HepG2 (cell line): ENCODE measurements around the gene CRAMP1. TPM values are rescaled to one million over a fixed set of nuclear protein-coding genes. Genes with fewer than 3 reads are reported as not detected.
A peak's percentile ranks its signal among the peaks of the same experiment; 100 is the strongest.

Experiments used
- ELF4 ChIP-seq: sonication (generic); formaldehyde crosslinking; IDR thresholded peaks from 2 replicates; pipeline ENCODE4 v1.5.0; 2020; ENCODE audit warnings: missing genetic modification reagents, mild to moderate bottlenecking, moderate library complexity, borderline replicate concordance
- MEF2D ChIP-seq: sonication (generic); formaldehyde crosslinking; IDR thresholded peaks from 2 replicates; pipeline ENCODE4 v1.5.1; 2020; ENCODE audit warnings: mild to moderate bottlenecking, missing genetic modification reagents
- MEIS1 ChIP-seq: sonication (generic); formaldehyde crosslinking; IDR thresholded peaks from 2 replicates; pipeline ENCODE4 v1.9.0; 2021; ENCODE audit warnings: mild to moderate bottlenecking, missing genetic modification reagents, moderate library complexity, borderline replicate concordance
- NR2C2 ChIP-seq: sonication (generic); formaldehyde crosslinking; IDR thresholded peaks from 2 replicates; pipeline ENCODE4 v1.4.0; 2020; ENCODE audit warnings: missing genetic modification reagents, mild to moderate bottlenecking, moderate library complexity, borderline replicate concordance
- RFXANK ChIP-seq: IDR thresholded peaks from 2 replicates; pipeline ENCODE4 v1.6.1; 2016
- ZFY ChIP-seq: sonication (generic); formaldehyde crosslinking; IDR thresholded peaks from 2 replicates; pipeline ENCODE4 v1.4.0; 2020; ENCODE audit warnings: missing genetic modification reagents
- ZNF230 ChIP-seq: sonication (generic); formaldehyde crosslinking; IDR thresholded peaks from 2 replicates; pipeline ENCODE4 v1.4.0; 2020; ENCODE audit warnings: mild to moderate bottlenecking, missing genetic modification reagents
- ZNF275 ChIP-seq: sonication (generic); formaldehyde crosslinking; IDR thresholded peaks from 2 replicates; pipeline ENCODE4 v1.8.0; 2022; ENCODE audit warnings: missing genetic modification reagents, mild to moderate bottlenecking, inconsistent platforms, borderline replicate concordance
- ZNF329 ChIP-seq: sonication (generic); formaldehyde crosslinking; IDR thresholded peaks from 2 replicates; pipeline ENCODE4 v1.9.0; 2021; ENCODE audit warnings: low read depth, mild to moderate bottlenecking, missing genetic modification reagents
- ZNF543 ChIP-seq: sonication (generic); formaldehyde crosslinking; IDR thresholded peaks from 2 replicates; pipeline ENCODE4 v1.4.0; 2020; ENCODE audit warnings: mild to moderate bottlenecking, missing genetic modification reagents
- ZNF780A ChIP-seq: sonication (generic); formaldehyde crosslinking; IDR thresholded peaks from 2 replicates; pipeline ENCODE4 v1.8.0; 2022; ENCODE audit warnings: mild to moderate bottlenecking, missing genetic modification reagents, moderate library complexity
- polyA plus RNA-seq, 8 experiments: library from polyadenylated mRNA; depleted of rRNA in 3 of 8; stranded (reverse) in 7 of 8; unstranded in 1 of 8; fragments of >200 nt; fragmentation: Illumina TruSeq in 4 of 8; extraction: Trizol in 4 of 8; gene quantifications; 2 replicates each; pipeline versions ENCODE4 v1.2.1 to v1.2.3, GENCODE V29; 2011 to 2016; ENCODE audit warnings: low read depth in 4 of 8, missing spikeins in 1 of 8, mixed read lengths in 1 of 8; ENCODE audit not compliant: insufficient read depth in 1 of 8
- total RNA-seq, 5 experiments: library from RNA; depleted of rRNA; stranded (reverse); fragments of >200 nt; fragmentation: Illumina TruSeq; extraction: Trizol; gene quantifications; 2 replicates each; pipeline ENCODE4 v1.2.3, GENCODE V29; 2016; ENCODE audit warnings: low read depth in 1 of 5
- TF ChIP-seq, protein P1 (sequence below): sonication (generic); formaldehyde crosslinking; IDR thresholded peaks from 2 replicates; pipeline ENCODE4 v1.5.0; 2020; ENCODE audit warnings: mild to moderate bottlenecking, missing genetic modification reagents
- TF ChIP-seq, protein P2 (sequence below): IDR thresholded peaks from 2 replicates; pipeline ENCODE4 v1.6.1; 2016
- TF ChIP-seq, protein P3 (sequence below): sonication (generic); formaldehyde crosslinking; conservative IDR thresholded peaks from 2 replicates; pipeline ENCODE4 v1.8.1; 2023; ENCODE audit warnings: missing genetic modification reagents
- TF ChIP-seq, protein P4 (sequence below): sonication (generic); formaldehyde crosslinking; IDR thresholded peaks from 2 replicates; pipeline ENCODE4 v1.9.0; 2022; ENCODE audit warnings: low read depth, missing genetic modification reagents
- TF ChIP-seq, protein P5 (sequence below): sonication (generic); formaldehyde crosslinking; IDR thresholded peaks from 2 replicates; pipeline ENCODE4 v1.5.0; 2020; ENCODE audit warnings: missing genetic modification reagents
- TF ChIP-seq, protein P6 (sequence below): sonication (generic); formaldehyde crosslinking; IDR thresholded peaks from 2 replicates; pipeline ENCODE4 v1.4.0; 2020; ENCODE audit warnings: missing genetic modification reagents

Gene CRAMP1
- total and polyA plus RNA-seq, 2 of the 13 experiments (the other 11 are each of a cell fraction or from before 2014, with no cell fraction given): 6.8 to 9.7 TPM

GRCh38 chr16:1706386-1707192, 94.4 kb downstream of the CRAMP1 start (continued):
- TF ChIP-seq, protein P1, sequence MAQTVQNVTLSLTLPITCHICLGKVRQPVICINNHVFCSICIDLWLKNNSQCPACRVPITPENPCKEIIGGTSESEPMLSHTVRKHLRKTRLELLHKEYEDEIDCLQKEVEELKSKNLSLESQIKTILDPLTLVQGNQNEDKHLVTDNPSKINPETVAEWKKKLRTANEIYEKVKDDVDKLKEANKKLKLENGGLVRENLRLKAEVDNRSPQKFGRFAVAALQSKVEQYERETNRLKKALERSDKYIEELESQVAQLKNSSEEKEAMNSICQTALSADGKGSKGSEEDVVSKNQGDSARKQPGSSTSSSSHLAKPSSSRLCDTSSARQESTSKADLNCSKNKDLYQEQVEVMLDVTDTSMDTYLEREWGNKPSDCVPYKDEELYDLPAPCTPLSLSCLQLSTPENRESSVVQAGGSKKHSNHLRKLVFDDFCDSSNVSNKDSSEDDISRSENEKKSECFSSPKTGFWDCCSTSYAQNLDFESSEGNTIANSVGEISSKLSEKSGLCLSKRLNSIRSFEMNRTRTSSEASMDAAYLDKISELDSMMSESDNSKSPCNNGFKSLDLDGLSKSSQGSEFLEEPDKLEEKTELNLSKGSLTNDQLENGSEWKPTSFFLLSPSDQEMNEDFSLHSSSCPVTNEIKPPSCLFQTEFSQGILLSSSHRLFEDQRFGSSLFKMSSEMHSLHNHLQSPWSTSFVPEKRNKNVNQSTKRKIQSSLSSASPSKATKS (CRISPR knock-in tag): no peak
- TF ChIP-seq NR2C2 (no peak), ZNF275 (no peak), ZNF543 (CRISPR knock-in tag) (0 out of 2 replicates have a peak, but pooled peaks have one; percentile 2), MEIS1 (CRISPR knock-in tag) (no peak), MEF2D (CRISPR knock-in tag) (no peak), ZNF780A (CRISPR knock-in tag) (0 out of 2 replicates have a peak, but pooled peaks have one; percentile 9), ZNF230 (CRISPR knock-in tag) (no peak), ZNF329 (CRISPR knock-in tag) (no peak), ELF4 (CRISPR knock-in tag) (no peak), RFXANK (no peak), ZFY (peak; percentile 39)
- TF ChIP-seq, protein P2, sequence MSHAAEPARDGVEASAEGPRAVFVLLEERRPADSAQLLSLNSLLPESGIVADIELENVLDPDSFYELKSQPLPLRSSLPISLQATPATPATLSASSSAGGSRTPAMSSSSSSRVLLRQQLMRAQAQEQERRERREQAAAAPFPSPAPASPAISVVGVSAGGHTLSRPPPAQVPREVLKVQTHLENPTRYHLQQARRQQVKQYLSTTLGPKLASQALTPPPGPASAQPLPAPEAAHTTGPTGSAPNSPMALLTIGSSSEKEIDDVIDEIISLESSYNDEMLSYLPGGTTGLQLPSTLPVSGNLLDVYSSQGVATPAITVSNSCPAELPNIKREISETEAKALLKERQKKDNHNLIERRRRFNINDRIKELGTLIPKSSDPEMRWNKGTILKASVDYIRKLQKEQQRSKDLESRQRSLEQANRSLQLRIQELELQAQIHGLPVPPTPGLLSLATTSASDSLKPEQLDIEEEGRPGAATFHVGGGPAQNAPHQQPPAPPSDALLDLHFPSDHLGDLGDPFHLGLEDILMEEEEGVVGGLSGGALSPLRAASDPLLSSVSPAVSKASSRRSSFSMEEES: no peak
- TF ChIP-seq, protein P3, sequence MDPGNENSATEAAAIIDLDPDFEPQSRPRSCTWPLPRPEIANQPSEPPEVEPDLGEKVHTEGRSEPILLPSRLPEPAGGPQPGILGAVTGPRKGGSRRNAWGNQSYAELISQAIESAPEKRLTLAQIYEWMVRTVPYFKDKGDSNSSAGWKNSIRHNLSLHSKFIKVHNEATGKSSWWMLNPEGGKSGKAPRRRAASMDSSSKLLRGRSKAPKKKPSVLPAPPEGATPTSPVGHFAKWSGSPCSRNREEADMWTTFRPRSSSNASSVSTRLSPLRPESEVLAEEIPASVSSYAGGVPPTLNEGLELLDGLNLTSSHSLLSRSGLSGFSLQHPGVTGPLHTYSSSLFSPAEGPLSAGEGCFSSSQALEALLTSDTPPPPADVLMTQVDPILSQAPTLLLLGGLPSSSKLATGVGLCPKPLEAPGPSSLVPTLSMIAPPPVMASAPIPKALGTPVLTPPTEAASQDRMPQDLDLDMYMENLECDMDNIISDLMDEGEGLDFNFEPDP (CRISPR knock-in tag): no peak
- TF ChIP-seq, protein P4, sequence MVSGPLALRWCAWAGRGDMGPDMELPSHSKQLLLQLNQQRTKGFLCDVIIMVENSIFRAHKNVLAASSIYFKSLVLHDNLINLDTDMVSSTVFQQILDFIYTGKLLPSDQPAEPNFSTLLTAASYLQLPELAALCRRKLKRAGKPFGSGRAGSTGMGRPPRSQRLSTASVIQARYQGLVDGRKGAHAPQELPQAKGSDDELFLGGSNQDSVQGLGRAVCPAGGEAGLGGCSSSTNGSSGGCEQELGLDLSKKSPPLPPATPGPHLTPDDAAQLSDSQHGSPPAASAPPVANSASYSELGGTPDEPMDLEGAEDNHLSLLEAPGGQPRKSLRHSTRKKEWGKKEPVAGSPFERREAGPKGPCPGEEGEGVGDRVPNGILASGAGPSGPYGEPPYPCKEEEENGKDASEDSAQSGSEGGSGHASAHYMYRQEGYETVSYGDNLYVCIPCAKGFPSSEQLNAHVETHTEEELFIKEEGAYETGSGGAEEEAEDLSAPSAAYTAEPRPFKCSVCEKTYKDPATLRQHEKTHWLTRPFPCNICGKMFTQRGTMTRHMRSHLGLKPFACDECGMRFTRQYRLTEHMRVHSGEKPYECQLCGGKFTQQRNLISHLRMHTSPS (CRISPR knock-in tag): no peak
- TF ChIP-seq, protein P5, sequence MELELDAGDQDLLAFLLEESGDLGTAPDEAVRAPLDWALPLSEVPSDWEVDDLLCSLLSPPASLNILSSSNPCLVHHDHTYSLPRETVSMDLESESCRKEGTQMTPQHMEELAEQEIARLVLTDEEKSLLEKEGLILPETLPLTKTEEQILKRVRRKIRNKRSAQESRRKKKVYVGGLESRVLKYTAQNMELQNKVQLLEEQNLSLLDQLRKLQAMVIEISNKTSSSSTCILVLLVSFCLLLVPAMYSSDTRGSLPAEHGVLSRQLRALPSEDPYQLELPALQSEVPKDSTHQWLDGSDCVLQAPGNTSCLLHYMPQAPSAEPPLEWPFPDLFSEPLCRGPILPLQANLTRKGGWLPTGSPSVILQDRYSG (CRISPR knock-in tag): no peak
- TF ChIP-seq, protein P6, sequence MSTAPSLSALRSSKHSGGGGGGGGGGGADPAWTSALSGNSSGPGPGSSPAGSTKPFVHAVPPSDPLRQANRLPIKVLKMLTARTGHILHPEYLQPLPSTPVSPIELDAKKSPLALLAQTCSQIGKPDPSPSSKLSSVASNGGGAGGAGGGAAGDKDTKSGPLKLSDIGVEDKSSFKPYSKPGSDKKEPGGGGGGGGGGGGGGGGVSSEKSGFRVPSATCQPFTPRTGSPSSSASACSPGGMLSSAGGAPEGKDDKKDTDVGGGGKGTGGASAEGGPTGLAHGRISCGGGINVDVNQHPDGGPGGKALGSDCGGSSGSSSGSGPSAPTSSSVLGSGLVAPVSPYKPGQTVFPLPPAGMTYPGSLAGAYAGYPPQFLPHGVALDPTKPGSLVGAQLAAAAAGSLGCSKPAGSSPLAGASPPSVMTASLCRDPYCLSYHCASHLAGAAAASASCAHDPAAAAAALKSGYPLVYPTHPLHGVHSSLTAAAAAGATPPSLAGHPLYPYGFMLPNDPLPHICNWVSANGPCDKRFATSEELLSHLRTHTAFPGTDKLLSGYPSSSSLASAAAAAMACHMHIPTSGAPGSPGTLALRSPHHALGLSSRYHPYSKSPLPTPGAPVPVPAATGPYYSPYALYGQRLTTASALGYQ (CRISPR knock-in tag): no peak
